NCI-H2029 (cell line): ENCODE data around the gene HS6ST2.
A peak's percentile ranks its signal among the peaks of the same experiment; 100 is the strongest.

ENCODE experiments used
- DNase-seq: peaks from one replicate; lab custom pipeline; 2025; lab: John Stamatoyannopoulos, UW

Gene HS6ST2

GRCh38 chrX:132613801-132614200 lies 344.6 kb downstream of the HS6ST2 start:
- no peak for DNase-seq

GRCh38 chrX:132612821-132613564 lies 345.4 kb downstream of the HS6ST2 start:
- peak; percentile 34 for DNase-seq

GRCh38 chrX:132610536-132610935 lies 347.9 kb downstream of the HS6ST2 start:
- no peak for DNase-seq

DNA sequence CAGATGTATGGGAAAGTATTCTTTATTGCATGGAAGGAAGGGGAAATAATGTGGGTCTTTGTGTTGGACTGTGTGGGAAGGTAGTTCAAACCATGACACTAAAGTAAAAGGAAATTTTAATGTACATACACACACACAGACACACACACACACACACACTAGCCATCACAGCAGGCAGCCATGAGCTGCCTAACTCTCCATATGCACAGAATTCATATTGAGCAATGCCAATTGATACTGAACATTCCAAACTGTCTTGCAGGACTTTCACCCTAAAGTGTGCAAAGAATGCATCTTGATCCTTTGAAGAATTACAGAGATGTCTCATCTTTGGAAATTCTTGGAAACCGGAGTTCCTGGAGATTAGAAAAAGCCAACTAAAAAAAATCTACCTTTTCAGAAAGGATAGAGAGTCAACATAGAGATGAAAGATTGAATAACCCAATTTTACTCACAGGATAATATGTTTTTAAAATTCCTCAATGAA lies 349.0 kb downstream of the HS6ST2 start:
- DNase-seq = no peak

DNA sequence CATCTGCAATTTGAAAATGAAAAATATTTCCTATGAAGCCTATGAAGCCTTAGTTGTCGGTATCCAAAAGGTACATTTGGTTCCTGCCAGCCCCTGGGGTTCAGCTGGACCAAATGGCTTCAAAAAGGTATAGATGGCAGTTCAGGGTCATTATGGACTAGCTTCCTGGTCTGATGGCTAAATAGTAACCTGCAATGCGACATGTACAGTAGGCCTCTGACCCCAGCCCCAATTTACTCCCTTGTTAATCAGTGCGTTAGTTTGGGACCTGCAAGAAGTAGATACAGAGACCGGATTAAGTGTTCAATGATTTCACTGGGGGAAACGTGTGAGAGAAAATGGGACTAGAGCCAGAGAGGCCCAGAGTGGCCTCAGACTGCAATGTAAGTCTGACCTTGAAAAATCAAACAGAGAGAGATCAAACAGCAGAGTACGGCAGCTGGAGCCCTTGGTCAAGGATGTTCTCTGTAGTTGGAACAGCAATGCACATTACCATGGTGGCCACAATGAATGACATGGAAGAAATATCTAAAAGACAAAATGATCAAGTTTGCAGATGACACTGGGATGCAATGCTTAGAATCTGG lies 354.6 kb downstream of the HS6ST2 start:
- DNase-seq = no peak

DNA sequence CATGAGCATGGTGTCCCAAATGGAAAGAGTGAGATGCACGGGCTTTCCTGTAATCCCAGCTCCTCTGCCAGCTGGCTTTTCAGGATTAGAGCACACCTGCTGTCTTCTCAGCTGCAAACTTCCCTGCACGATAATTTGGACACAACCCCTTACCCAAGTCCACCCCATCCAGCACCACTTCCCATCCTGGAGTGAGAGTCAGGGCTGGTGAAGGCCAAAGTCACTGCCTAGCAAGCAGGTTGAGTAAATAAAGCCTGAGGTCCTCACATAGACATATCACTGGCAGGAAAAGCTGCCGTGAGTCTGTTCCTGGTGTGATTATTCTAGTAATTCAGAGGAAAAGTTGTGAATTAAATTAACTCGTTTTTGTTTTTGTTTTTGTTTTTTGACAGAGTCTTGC lies 355.7 kb downstream of the HS6ST2 start:
- no peak for DNase-seq

DNA sequence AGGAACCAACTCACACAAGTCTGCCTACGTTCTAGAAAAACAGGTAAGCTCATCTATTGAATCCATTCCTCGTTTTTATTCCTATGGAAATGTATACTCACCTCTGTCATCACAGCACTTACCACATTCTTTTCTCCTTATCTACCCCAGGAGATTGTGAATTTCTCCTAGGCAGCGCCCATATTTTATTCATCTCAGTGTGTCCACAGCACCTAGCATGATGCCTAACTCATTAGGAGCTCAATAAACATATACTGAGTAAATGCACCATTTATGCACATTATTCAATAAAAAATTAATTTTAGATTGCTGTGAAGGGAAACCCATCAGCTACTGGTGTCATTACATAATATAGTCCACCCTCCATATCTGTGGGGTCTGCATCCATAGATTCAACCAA lies 363.4 kb downstream of the HS6ST2 start:
- no peak for DNase-seq

DNA sequence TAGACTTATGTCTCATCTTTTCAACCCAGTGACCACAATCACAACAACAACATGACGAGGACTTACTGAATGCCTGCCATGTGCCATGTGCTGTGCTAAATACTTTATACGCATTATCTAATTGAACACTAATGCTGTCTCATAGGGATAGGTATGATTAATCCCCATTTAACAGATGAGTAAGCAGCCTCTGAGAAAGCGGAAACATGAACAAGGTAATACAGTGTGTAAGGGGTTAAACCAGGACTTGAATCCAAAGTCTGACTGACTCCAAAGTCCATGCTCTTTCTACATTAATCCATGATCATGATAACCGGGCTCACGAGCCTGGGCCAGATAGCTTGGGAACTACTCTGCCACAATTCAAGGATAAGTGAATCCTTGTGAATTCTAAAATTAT lies 364.3 kb downstream of the HS6ST2 start:
- DNase-seq = no peak

- peak; percentile 49 for DNase-seq
Observed at GRCh38 chrX:132592880-132593279, 365.5 kb downstream of the HS6ST2 start.

GRCh38 chrX:132591719-132592275 lies 366.6 kb downstream of the HS6ST2 start:
- DNase-seq = peak; percentile 69

DNA sequence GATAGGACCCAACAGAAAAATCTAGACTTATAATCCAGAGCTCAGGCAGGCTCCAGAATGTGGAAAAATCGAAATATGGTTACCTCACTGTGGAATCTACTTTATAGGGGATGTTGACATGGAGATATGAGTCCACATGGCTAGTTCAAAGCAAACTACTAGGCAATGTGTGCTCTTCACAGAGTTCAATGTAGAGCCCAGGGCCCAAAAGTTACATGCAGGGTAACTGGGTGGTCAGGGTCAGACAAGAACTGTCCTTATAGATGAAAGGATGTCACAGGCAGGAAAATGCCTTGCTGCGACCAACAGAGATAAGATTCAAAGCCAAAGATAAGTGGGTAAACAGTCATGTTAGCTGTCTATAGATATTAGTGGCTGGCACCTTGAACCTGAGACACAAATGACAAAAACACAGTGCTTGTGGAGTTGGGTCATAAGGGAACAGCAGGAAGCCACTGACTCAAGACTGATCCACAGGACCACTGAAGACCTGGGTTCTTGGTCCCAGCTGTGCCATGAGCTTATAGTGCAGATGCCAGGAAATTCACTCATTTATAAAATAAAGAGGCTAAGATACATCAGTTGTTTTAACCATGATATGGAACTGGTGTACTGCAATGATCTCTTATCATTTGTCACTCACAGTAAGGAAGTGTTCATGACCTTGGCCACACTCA lies 367.9 kb downstream of the HS6ST2 start:
- DNase-seq = no peak

DNA sequence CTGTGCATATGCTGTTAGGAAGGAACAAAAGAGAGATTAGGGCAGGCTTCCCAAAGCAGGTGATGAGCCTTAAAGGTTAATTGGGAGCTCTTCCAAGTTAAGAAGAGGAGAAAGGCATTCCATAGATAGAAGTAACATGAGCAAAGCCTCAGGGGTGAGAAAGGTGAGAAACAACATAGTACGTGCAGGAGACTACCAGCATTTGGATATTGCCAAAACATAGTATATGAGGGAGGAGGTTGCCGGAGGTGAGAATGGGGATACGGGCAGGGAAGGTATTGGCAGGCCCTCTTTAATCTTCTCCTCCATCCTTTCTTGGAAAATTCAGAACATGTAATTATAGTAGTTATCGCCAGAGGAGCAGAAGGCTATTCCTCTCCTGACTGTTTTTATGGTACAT lies 373.5 kb downstream of the HS6ST2 start:
- no peak for DNase-seq

- no peak for DNase-seq
Observed at GRCh38 chrX:132576939-132577338, 381.5 kb downstream of the HS6ST2 start.
